ENCODE measurements around the gene DPEP1.
"Not testable (repeated sequence)": the region's sequence is repeated elsewhere in the genome, so short reads cannot be mapped to it uniquely, and the experiment has no call there.

Gene DPEP1

GRCh38 chr16:89621136-89621697 lies 7.8 kb downstream of the DPEP1 start:
- DNase-seq = no peak

DNA sequence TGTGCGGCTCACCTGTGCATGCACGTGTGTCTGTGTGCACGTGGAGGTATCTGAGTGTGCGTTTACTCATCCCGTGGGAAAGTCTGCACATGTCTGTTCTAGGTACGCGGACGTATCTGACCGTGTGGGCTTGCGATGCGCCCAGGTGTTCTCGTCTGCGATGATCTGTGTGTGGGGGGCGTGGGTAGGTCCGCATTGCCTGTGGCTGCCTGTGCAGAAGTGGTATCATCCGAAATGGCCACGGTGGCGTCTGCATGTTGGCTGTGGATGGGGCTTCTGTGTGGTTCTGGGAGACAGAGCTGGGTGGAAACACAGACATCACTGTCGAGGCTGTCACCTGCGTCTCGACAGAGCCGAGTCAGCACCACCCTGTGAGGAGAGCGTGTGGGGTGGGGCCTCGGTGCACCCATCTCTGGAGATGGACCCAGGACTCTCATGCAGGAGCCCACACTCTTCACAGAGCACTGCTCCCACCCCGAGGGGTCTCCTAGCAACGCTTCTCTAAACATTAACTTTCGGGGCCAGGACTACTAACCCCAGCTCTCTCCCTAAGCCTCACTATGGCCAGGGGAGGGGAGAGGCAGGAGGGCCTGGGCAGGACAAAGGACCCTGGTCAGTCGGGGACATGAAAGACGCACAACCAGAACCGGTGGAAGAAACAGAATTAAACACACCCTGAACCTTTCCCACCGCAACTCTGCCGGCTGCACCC lies 8.4 kb downstream of the DPEP1 start:
- no peak for DNase-seq

- no peak for DNase-seq
Observed at GRCh38 chr16:89623511-89624261, 10.2 kb downstream of the DPEP1 start.

DNA sequence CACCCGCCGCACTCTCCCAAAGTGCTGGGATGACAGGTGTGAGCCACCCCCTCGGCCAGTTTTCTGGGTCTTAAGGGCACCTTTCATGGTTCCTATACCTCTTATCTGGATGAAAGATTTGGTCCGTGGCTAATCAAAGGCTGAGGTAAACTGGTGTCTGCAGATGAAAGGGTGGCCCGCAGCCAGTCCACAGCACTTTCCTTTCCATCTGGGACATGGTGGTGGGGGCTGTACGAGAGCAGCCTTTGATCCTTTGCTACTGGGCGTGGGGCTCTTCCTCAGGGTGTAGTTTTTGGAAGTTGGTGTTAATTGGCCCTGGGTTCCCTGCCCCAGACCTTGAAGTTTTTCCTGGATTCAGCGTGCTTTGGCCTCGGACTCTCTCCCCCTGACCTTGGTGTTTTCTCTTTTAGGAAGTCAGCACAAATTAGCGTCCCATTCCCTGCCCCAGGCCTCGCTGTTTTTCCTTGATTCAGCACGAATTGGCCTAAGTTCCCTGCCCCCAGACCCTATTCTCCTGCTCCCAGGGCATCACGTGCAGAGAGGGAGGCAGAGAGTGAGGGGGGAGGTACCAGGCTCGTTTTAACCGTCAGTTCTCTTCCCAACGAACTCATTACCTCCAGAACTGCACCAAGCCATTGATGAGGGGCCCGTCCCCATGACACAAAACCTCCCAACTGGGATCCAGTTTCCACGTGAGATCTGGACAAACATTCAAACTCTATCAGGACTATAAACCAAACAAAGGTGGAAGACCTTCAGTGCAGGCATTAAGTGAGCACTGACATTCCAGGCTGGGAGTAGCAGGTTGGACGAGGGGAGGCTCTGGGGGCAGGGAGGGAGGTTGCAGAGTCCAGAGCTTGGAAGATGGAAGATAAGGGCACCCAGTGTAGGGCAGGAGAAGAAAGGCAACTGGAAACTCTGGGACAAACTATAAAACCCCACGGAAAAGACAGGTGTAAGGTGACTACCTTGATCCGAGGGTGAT lies 11.6 kb downstream of the DPEP1 start:
- DNase-seq = no peak

- DNase-seq = no peak
Observed at GRCh38 chr16:89629827-89630610, 16.6 kb downstream of the DPEP1 start.

DNA sequence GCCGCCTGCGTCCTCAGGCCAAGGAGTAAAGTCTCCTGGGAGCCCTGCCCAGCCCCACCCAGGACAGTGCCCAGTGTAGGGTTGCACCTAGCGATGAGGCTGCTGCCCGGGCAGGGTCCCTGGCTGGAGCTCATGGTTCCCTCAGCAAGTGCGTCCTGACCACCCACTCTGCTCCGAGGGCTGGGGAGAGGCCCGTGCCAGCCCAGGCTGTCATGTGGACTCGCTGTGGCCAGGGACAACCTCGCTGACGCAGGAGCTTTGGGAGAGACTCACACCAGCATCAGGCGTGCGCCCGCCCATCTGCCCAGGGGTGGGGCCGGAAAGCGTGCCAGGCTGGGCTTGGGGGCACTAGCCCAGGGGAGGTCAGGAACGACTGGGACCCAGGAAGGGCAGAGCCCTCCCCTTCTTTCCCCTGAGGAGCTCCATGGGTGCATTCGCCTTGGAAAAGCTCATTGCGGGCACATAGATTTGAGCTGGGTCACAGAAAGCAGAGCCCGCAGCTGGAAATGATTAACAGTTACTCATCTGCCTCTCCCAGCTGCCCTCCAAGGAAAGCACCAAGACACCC lies 19.7 kb downstream of the DPEP1 start:
- no peak for DNase-seq

- DNase-seq = not testable (repeated sequence)
Observed at GRCh38 chr16:89634463-89635385, 21.3 kb downstream of the DPEP1 start.

DNA sequence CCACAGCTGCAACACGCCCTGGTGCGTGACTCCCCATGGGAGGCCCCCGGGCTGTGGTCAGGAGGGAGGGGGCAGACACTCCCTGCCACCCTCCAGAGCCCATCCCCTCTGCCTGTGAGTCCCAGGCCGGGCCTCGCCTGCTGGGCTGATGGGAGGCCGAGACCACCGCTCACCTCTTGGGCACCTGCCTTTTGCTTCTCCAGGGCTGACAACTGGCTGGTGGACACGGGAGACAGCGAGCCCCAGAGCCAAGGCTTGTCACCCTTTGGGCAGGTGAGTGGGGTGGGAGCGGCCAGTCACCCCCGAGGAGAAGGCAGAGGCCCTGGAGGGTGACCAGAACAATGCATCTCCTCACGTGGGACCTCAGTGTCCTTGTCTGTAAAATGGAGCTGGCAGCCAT lies 23.2 kb downstream of the DPEP1 start:
- no peak for DNase-seq

- no peak for DNase-seq
Observed at GRCh38 chr16:89637379-89637778, 23.9 kb downstream of the DPEP1 start.

DNA sequence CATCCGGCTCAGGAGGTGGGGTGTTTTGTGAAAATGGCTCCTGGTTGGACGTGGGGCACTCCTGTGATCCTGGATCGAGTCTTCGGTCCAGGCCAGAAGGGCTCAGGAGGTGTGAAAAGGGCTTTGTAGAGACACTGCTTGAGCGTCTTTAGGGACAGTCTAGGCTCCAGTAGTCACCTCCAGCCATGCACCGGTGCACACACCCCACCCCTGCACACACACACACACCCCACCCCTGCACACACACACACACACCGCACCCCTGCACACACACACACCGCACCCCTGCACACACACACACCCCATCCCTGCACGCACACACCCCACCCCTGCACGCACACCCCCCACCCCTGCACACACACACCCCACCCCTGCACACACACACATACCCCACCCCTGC lies 25.0 kb downstream of the DPEP1 start:
- DNase-seq = no peak

DNA sequence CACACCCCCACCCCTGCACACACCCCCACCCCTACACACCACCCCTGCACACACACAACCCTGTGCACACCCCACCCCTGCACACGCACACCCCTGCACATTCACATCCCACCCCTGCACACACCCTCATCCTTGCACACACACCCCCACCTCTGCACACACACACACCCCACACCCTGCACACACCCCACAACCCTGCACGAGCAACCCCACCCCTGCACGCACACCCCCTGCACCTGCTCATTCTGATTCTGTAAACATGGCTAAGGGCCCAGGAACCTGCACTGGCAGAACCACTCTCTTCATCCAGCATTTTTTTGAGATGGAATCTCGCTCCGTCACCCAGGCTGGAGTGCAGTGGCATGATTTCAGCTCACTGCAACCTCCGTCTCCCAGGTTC lies 25.9 kb downstream of the DPEP1 start:
- DNase-seq = no peak

GRCh38 chr16:89641458-89642119 lies 28.1 kb downstream of the DPEP1 start:
- no peak for DNase-seq

DNA sequence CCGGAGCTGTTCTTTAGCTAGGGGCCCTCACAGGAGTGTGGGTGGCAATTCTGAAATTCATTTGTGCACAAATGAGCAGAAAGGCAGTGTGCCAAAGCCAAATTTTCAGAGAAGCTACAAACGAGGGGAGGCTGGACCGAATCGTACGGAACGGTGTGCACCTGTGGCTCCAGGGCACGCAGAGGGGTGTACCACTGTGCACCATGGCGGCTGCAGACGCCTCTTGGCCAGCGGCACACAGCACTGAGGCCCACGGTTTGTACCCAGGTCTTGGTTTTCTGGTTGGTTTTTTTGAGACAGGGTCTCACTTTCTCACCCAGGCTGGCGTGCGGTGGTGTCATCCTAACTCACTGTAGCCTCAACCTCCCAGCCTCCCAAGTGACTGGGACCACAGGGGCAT lies 29.1 kb downstream of the DPEP1 start:
- no peak for DNase-seq

DNA sequence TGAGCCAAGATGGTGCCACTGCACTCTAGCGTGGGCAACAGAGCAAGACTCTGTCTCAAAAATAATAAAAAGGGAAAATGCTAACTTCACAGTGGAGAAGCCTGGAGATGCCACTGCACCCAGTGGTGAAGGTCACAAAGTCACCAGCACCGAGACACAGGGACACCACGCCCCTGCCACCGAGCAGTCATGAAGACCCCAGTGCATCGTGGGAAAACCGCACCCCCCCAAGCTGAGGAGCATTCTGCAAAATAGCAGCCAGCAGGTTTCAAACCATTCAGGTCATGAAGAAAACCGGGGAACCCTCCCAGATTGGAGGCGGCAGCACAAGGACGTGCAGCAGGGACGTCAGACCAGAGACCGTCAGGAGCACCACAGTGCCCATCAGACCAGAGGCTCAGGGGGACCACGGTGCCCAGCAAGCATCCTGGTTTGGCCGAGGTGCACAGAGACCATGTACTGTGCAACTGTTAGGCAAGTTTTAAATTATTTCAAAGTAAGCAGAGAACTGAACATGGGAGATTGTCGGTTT lies 30.4 kb downstream of the DPEP1 start:
- DNase-seq = no peak

GRCh38 chr16:89645122-89645521 lies 31.7 kb downstream of the DPEP1 start:
- no peak for DNase-seq

DNA sequence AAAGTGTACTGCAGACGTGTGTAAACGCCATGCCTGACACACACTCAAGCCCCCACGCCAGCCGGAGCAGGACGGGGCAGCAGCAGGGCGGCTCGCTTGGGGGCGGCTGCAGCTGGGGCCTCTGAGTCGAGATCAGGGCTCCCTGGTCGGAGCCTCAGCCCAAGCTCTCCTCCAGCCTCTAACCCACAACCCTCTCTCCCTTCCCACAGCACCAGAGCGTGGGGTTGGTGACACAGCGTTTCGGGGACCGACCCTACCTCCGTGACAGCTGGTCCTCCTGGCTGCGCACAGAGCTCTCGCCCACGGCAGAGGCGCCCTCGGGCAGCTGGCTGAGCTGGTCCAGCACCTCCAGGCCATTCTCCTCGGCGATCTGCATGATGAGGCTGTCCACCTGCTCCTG lies 32.8 kb downstream of the DPEP1 start:
- no peak for DNase-seq

- DNase-seq = no peak
Observed at GRCh38 chr16:89646906-89647305, 33.5 kb downstream of the DPEP1 start.

GRCh38 chr16:89651584-89651983 lies 38.1 kb downstream of the DPEP1 start:
- no peak for DNase-seq

- DNase-seq = no peak
Observed at GRCh38 chr16:89653656-89654295, 40.3 kb downstream of the DPEP1 start.
